ENCODE measurements around the gene FIGNL2. TPM values are rescaled to one million over a fixed set of nuclear protein-coding genes. Genes with fewer than 3 reads are reported as not detected.

Gene FIGNL2
- total and polyA plus RNA-seq, 2 donors (not counting 1 experiment from before 2014, with no cell fraction given): 0.07 to 0.17 TPM

- no peaks in the 10 kb centered on the region for H3K9me3 ChIP-seq (ENCODE audit: control insufficient read depth, insufficient read depth, low read depth, low read length)
- no peak overlapping the region for H3K27ac ChIP-seq (ENCODE audit: insufficient read depth, low read length)
- H3K36me3 ChIP-seq (ENCODE audit: control insufficient read depth, insufficient read depth, low read length): no peaks in the 10 kb centered on the region
- TF ChIP-seq EZH2 (IDR thresholded peaks at IDR 0.05; ENCODE audit: low read length, missing control alignments): peak; percentile 31
- TF ChIP-seq, protein P1, sequence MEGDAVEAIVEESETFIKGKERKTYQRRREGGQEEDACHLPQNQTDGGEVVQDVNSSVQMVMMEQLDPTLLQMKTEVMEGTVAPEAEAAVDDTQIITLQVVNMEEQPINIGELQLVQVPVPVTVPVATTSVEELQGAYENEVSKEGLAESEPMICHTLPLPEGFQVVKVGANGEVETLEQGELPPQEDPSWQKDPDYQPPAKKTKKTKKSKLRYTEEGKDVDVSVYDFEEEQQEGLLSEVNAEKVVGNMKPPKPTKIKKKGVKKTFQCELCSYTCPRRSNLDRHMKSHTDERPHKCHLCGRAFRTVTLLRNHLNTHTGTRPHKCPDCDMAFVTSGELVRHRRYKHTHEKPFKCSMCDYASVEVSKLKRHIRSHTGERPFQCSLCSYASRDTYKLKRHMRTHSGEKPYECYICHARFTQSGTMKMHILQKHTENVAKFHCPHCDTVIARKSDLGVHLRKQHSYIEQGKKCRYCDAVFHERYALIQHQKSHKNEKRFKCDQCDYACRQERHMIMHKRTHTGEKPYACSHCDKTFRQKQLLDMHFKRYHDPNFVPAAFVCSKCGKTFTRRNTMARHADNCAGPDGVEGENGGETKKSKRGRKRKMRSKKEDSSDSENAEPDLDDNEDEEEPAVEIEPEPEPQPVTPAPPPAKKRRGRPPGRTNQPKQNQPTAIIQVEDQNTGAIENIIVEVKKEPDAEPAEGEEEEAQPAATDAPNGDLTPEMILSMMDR (conservative IDR thresholded peaks at IDR 0.05 in 1 of 2, IDR thresholded peaks at IDR 0.05 in 1 of 2; ENCODE audit: low read depth in 1 of 2, low read length in 2 of 2): no peak
- no peaks in the 10 kb centered on the region for H3K79me2 ChIP-seq (ENCODE audit: control insufficient read depth, insufficient read depth, low read length)
- no peak for DNase-seq (ENCODE audit: low read depth in 2 of 2)
- peak overlapping the region in 1 of 4 experiments; percentile 43 for H3K4me3 ChIP-seq (replicated peaks in 1 of 4; ENCODE audit: control extremely low read depth in 1 of 4, insufficient read depth in 1 of 4, low read depth in 3 of 4, low read length in 4 of 4)
- H3K27me3 ChIP-seq (ENCODE audit: control insufficient read depth, insufficient read depth, low read length): peaks cover 33% of the 10 kb centered on the region
- no peak overlapping the region for H2AFZ ChIP-seq (ENCODE audit: low read length)
- H3K4me1 ChIP-seq (ENCODE audit: control insufficient read depth, extremely low read depth, insufficient read depth, low read length): peaks cover 2% of the 10 kb centered on the region
- H3K4me2 ChIP-seq (ENCODE audit: extremely low read depth, insufficient read depth, low read length): no peak overlapping the region
- no peak overlapping the region for H3K9ac ChIP-seq (ENCODE audit: insufficient read depth, low read length)
- no peaks in the 10 kb centered on the region for H4K20me1 ChIP-seq (ENCODE audit: control insufficient read depth, extremely low read depth, insufficient read depth, low read length)
Measured at GRCh38 chr12:51864833-51865670, 16.5 kb upstream of the FIGNL2 start.

- Histone ChIP-seq H3K4me3 (replicated peaks in 1 of 4; ENCODE audit: control extremely low read depth in 1 of 4, insufficient read depth in 1 of 4, low read depth in 3 of 4, low read length in 4 of 4) (peak overlapping the region in 2 of 4 experiments; percentile 35 to 43), H3K27ac (ENCODE audit: insufficient read depth, low read length) (no peak overlapping the region), H3K4me2 (ENCODE audit: extremely low read depth, insufficient read depth, low read length) (peak overlapping the region; percentile 64), H3K4me1 (ENCODE audit: control insufficient read depth, extremely low read depth, insufficient read depth, low read length) (peaks cover 2% of the 10 kb centered on the region), H3K9me3 (ENCODE audit: control insufficient read depth, insufficient read depth, low read depth, low read length) (no peaks in the 10 kb centered on the region), H3K79me2 (ENCODE audit: control insufficient read depth, insufficient read depth, low read length) (no peaks in the 10 kb centered on the region), H4K20me1 (ENCODE audit: control insufficient read depth, extremely low read depth, insufficient read depth, low read length) (no peaks in the 10 kb centered on the region), H2AFZ (ENCODE audit: low read length) (no peak overlapping the region), H3K36me3 (ENCODE audit: control insufficient read depth, insufficient read depth, low read length) (no peaks in the 10 kb centered on the region), H3K27me3 (ENCODE audit: control insufficient read depth, insufficient read depth, low read length) (peaks cover 30% of the 10 kb centered on the region), H3K9ac (ENCODE audit: insufficient read depth, low read length) (no peak overlapping the region)
- TF ChIP-seq, protein P1 (conservative IDR thresholded peaks at IDR 0.05 in 1 of 2, IDR thresholded peaks at IDR 0.05 in 1 of 2; ENCODE audit: low read depth in 1 of 2, low read length in 2 of 2): no peak
- peak; percentile 66 for TF ChIP-seq EZH2 (IDR thresholded peaks at IDR 0.05; ENCODE audit: low read length, missing control alignments)
- peak in 1 of 2 donors; percentile 64 for DNase-seq (ENCODE audit: low read depth in 2 of 2)
Measured at GRCh38 chr12:51863933-51864832, 15.7 kb upstream of the FIGNL2 start.

DNA sequence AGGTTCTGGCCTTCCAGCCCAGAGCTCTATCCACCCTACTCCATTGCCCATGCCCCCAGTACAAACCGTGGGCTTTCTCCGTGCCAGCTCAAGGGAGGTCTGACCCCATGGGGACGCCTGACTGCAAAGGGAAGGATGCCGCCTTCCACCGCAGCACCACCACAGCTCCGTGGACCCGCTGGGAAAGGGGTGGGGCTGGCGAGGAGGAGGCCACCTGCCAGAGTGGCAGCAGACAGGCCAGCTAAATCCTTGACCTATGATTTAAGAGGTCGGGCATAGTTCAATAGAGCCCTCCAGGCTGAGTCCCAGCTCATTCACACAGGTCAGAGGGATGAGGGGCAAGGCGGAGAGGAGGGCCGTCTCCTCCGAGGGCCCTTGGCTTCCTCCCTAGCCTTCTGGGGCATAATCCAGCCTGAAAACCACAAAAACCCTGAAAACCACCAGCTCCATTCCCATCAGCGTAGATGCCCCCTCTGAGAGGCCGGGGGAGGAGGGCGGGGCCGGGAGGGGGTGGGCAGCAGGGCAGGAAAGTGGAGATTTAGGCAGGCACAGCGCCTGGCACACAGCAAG lies 14.9 kb upstream of the FIGNL2 start:
- H3K4me3 ChIP-seq (replicated peaks in 1 of 4; ENCODE audit: control extremely low read depth in 1 of 4, insufficient read depth in 1 of 4, low read depth in 3 of 4, low read length in 4 of 4): no peak overlapping the region
- no peak overlapping the region for H2AFZ ChIP-seq (ENCODE audit: low read length)
- no peaks in the 10 kb centered on the region for H3K79me2 ChIP-seq (ENCODE audit: control insufficient read depth, insufficient read depth, low read length)
- peaks cover 30% of the 10 kb centered on the region for H3K27me3 ChIP-seq (ENCODE audit: control insufficient read depth, insufficient read depth, low read length)
- peaks cover 2% of the 10 kb centered on the region for H3K4me1 ChIP-seq (ENCODE audit: control insufficient read depth, extremely low read depth, insufficient read depth, low read length)
- H3K9me3 ChIP-seq (ENCODE audit: control insufficient read depth, insufficient read depth, low read depth, low read length): no peaks in the 10 kb centered on the region
- H4K20me1 ChIP-seq (ENCODE audit: control insufficient read depth, extremely low read depth, insufficient read depth, low read length): no peaks in the 10 kb centered on the region
- H3K36me3 ChIP-seq (ENCODE audit: control insufficient read depth, insufficient read depth, low read length): no peaks in the 10 kb centered on the region
- no peak overlapping the region for H3K27ac ChIP-seq (ENCODE audit: insufficient read depth, low read length)
- no peak overlapping the region for H3K9ac ChIP-seq (ENCODE audit: insufficient read depth, low read length)
- peak in 1 of 2 donors; percentile 26 for DNase-seq (ENCODE audit: low read depth in 2 of 2)
- no peak for TF ChIP-seq EZH2 (IDR thresholded peaks at IDR 0.05; ENCODE audit: low read length, missing control alignments)
- TF ChIP-seq, protein P1 (conservative IDR thresholded peaks at IDR 0.05 in 1 of 2, IDR thresholded peaks at IDR 0.05 in 1 of 2; ENCODE audit: low read depth in 1 of 2, low read length in 2 of 2): no peak
- no peak overlapping the region for H3K4me2 ChIP-seq (ENCODE audit: extremely low read depth, insufficient read depth, low read length)
